ENCODE results near the gene STPG4.

DNA sequence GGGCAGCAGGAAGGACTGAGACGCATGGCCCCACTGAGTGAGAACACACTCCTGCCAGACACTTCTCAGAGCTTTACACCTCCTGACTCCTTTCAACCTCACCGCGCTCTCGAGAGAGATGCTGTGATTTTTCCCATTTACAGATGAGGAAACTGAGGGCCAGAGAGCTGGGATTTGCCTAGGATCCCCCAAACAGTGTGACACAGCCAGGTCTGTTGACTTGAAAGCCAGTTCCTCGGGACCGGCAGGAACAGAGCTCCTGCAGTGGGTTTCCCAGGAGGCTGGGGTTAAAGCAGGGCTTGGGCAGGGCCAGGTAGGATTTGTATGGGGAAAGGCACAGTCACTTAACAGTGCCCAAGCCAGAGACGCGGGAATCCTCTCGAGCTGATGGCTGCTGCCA lies 81.9 kb downstream of the STPG4 start:
- TF ChIP-seq, protein P1, sequence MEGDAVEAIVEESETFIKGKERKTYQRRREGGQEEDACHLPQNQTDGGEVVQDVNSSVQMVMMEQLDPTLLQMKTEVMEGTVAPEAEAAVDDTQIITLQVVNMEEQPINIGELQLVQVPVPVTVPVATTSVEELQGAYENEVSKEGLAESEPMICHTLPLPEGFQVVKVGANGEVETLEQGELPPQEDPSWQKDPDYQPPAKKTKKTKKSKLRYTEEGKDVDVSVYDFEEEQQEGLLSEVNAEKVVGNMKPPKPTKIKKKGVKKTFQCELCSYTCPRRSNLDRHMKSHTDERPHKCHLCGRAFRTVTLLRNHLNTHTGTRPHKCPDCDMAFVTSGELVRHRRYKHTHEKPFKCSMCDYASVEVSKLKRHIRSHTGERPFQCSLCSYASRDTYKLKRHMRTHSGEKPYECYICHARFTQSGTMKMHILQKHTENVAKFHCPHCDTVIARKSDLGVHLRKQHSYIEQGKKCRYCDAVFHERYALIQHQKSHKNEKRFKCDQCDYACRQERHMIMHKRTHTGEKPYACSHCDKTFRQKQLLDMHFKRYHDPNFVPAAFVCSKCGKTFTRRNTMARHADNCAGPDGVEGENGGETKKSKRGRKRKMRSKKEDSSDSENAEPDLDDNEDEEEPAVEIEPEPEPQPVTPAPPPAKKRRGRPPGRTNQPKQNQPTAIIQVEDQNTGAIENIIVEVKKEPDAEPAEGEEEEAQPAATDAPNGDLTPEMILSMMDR (IDR thresholded peaks at IDR 0.05) = no peak
- TF ChIP-seq POLR2AphosphoS5 (IDR thresholded peaks at IDR 0.05) (no peak), POLR2A (IDR thresholded peaks at IDR 0.05) (no peak), EP300 (IDR thresholded peaks at IDR 0.05) (no peak)

All from sigmoid colon (tissue), 4 donors.